Subcutaneous adipose tissue (tissue), 4 donors: ENCODE measurements around the gene NCAPD3. TPM values are rescaled to one million over a fixed set of nuclear protein-coding genes. Genes with fewer than 3 reads are reported as not detected.

Source experiments
- CTCF ChIP-seq: fragments of 450-650 bp; IDR thresholded peaks from one replicate; pipeline ENCODE4 v1.5.1; 2016; ENCODE audit warnings: low read depth, mild to moderate bottlenecking, control low read depth, antibody characterized with exemption, moderate library complexity
- total RNA-seq, 4 donors: library from RNA; depleted of rRNA; stranded (reverse); fragments of >200 nt; gene quantifications; one replicate each; pipeline ENCODE4 v1.1.0, GENCODE V29; 2016

NCAPD3 gene
- total RNA-seq, 4 donors from 2014 or later, result 10.5 to 18.7 (median 13.8) TPM

- TF ChIP-seq CTCF, result no peak
Observed at GRCh38 chr11:134140961-134141490, 82.7 kb downstream of the NCAPD3 start.

GRCh38 chr11:134139873-134140331 lies 83.9 kb downstream of the NCAPD3 start:
- no peak for TF ChIP-seq CTCF

- TF ChIP-seq CTCF, result no peak
Observed at GRCh38 chr11:134139303-134139872, 84.4 kb downstream of the NCAPD3 start.

GRCh38 chr11:134138376-134138775 lies 85.4 kb downstream of the NCAPD3 start:
- no peak for TF ChIP-seq CTCF

- no peak for TF ChIP-seq CTCF
Observed at GRCh38 chr11:134134167-134134566, 89.6 kb downstream of the NCAPD3 start.

- no peak for TF ChIP-seq CTCF
Observed at GRCh38 chr11:134132808-134133207, 91.0 kb downstream of the NCAPD3 start.

- no peak for TF ChIP-seq CTCF
Observed at GRCh38 chr11:134131628-134132244, 92.0 kb downstream of the NCAPD3 start.
